ENCODE data around the gene BDP1.
"Not testable (repeated sequence)": the region's sequence is repeated elsewhere in the genome, so short reads cannot be mapped to it uniquely, and the experiment has no call there.

BDP1 gene

DNA sequence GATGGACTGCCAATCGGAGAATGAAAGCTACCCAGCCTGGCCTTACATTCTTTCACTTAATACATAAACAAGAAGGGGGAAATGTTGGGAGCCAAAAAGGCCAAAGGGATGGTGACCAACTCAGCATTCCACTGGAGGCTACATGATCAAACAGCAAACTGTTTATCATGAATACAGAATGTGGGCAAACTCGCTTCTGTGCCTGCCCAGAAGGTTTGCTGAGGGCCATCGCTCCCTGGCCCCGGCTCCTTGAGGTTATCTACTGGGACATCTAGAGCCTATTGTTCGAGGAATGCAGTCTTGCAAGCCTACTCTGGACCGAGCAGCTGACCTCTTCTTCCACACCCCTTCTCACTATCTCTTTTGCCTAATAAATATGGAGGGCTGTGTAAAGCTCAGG is 122.4 kb downstream of the BDP1 start:
- H4K91ac ChIP-seq (ENCODE audit: low read length); H2BK15ac ChIP-seq (ENCODE audit: low read depth, poor library complexity, severe bottlenecking); H3K4ac ChIP-seq (ENCODE audit: low read depth in 1 of 2, low read length in 2 of 2); H2AK5ac ChIP-seq (ENCODE audit: low read length, severe bottlenecking); H3K79me1 ChIP-seq (replicated peaks; ENCODE audit: low read length, poor library complexity, severe bottlenecking); H3K4me3 ChIP-seq (ENCODE audit: insufficient read depth in 1 of 2, low read depth in 1 of 2, low read length in 2 of 2); H3K23ac ChIP-seq (ENCODE audit: low read length in 2 of 2); H2BK12ac ChIP-seq (ENCODE audit: low read length in 2 of 2); H3K14ac ChIP-seq (ENCODE audit: low read length in 2 of 2); H3K4me1 ChIP-seq (ENCODE audit: control insufficient read depth, insufficient read depth, low read depth, low read length); H3K9ac ChIP-seq (ENCODE audit: low read length); H2BK5ac ChIP-seq (ENCODE audit: low read depth, low read length, poor library complexity, severe bottlenecking); H3K27me3 ChIP-seq (ENCODE audit: control insufficient read depth in 1 of 2, insufficient read depth in 1 of 2, low read length in 2 of 2); H2BK120ac ChIP-seq (ENCODE audit: low read depth, low read length); H2AFZ ChIP-seq (ENCODE audit: low read depth, low read length); H3K27ac ChIP-seq (ENCODE audit: low read length, poor library complexity, severe bottlenecking); H3K18ac ChIP-seq (ENCODE audit: low read depth in 1 of 2, low read length in 2 of 2); H3K9me3 ChIP-seq (ENCODE audit: control insufficient read depth, low read length); DNase-seq; H4K8ac ChIP-seq (ENCODE audit: low read length); H3K4me2 ChIP-seq (ENCODE audit: low read length, poor library complexity, severe bottlenecking): not testable (repeated sequence)
- H3K36me3 ChIP-seq (ENCODE audit: control insufficient read depth in 1 of 2, insufficient read depth in 2 of 2, low read depth in 1 of 2, low read length in 2 of 2): peaks cover 3 to 16% of the 10 kb centered on the region in 2 experiments
- 98% methylated on average over 6 of the region's 6 CpGs for WGBS

DNA sequence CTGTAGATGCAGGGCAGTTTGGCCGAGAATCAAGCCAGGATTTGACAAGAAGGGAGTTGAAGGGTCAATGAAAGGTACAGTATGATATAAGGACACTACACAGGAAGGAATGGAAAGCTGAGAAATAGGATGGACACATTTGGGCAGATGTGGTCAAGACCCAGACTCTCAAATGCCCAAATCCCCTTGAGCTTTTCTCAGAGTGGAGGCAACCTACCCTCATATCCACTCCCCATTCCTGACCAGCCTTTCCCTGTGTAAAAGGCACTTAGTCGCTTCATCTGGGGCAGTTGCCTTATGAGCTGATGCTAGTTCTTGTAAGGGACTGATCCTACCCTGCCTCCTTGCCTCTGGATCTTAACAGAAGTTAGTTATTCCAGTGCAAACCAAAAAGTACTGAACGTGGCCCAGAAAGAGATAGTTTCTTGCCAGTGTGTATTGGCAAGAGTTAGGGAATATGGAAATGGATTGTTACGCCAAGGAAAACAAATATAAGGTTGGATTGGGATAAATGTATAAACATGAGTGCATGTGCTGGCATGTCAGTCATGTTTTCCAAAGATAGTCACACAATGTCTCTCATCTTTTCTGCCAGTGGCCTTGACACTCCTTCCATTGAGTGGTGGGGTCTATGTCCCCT is 127.6 kb downstream of the BDP1 start:
- 86% methylated on average over 4 of the region's 4 CpGs for WGBS
- Histone ChIP-seq H3K27ac (ENCODE audit: low read length, poor library complexity, severe bottlenecking) (no peak overlapping the region), H3K9me3 (ENCODE audit: control insufficient read depth, low read length) (no peaks in the 10 kb centered on the region), H3K36me3 (ENCODE audit: control insufficient read depth in 1 of 2, insufficient read depth in 2 of 2, low read depth in 1 of 2, low read length in 2 of 2) (peaks cover 3 to 5% of the 10 kb centered on the region in 2 experiments), H3K4me2 (ENCODE audit: low read length, poor library complexity, severe bottlenecking) (no peak overlapping the region), H3K18ac (ENCODE audit: low read depth in 1 of 2, low read length in 2 of 2) (no peak overlapping the region), H2AFZ (ENCODE audit: low read depth, low read length) (no peak overlapping the region), H3K23ac (ENCODE audit: low read length in 2 of 2) (no peak overlapping the region), H3K14ac (ENCODE audit: low read length in 2 of 2) (no peak overlapping the region), H3K27me3 (ENCODE audit: control insufficient read depth in 1 of 2, insufficient read depth in 1 of 2, low read length in 2 of 2) (no peaks in the 10 kb centered on the region), H4K91ac (ENCODE audit: low read length) (no peak overlapping the region), H3K9ac (ENCODE audit: low read length) (no peak overlapping the region), H3K4me1 (ENCODE audit: control insufficient read depth, insufficient read depth, low read depth, low read length) (peaks cover 3% of the 10 kb centered on the region), H2BK12ac (ENCODE audit: low read length in 2 of 2) (no peak overlapping the region), H3K4me3 (ENCODE audit: insufficient read depth in 1 of 2, low read depth in 1 of 2, low read length in 2 of 2) (no peak overlapping the region), H3K4ac (ENCODE audit: low read depth in 1 of 2, low read length in 2 of 2) (no peak overlapping the region), H3K79me1 (replicated peaks; ENCODE audit: low read length, poor library complexity, severe bottlenecking) (no peaks in the 10 kb centered on the region), H4K8ac (ENCODE audit: low read length) (no peak overlapping the region), H2BK15ac (ENCODE audit: low read depth, poor library complexity, severe bottlenecking) (no peak overlapping the region), H2BK120ac (ENCODE audit: low read depth, low read length) (no peak overlapping the region), H2AK5ac (ENCODE audit: low read length, severe bottlenecking) (no peak overlapping the region), H2BK5ac (ENCODE audit: low read depth, low read length, poor library complexity, severe bottlenecking) (no peak overlapping the region)
- DNase-seq: no peak

DNA sequence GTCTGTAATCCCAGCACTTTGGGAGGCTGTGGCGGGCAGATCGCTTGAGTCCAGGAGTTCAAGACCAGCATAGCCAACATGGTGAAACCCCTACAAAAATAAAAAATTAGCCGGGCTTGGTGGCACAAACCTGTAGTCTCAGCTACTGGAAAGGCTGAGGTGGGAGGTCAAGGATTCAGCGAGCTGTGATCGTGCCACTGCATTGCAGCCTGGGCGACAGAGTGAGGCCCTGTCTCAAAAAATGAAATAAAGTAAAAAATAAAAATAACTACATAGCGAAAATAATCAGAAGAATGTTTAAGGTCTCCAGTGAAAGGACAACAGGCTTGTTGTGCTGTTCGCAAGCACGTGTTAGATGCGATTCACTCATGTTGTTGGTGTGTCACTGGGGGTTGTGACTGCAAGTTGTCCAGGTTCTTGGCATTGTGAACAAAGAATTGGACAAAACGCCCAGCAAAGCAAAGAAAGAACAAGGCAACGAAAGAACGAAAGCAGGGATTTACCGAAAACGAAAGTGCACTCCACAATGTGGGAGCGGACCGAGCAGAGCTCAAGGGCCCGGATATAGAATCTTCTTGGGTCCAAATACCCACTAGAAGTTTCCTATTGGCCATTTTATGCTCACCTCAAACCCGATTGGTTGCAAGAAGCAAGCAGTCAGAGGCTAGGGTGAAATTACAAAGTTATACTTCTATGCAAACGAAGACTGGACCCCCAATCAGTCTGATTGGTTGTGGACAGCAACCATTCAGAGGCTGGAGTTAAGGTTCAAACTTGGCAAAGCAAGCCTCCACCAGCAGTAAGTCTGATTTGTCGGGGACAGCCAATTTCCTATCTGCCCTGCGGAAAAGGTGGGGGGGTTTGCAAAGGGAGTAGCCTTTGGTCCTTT is 130.8 kb downstream of the BDP1 start:
- H3K4me3 ChIP-seq (ENCODE audit: insufficient read depth in 1 of 2, low read depth in 1 of 2, low read length in 2 of 2): peak overlapping the region; percentile 85 to 92
- H3K4ac ChIP-seq (ENCODE audit: low read depth in 1 of 2, low read length in 2 of 2): no peak overlapping the region
- H3K36me3 ChIP-seq (ENCODE audit: control insufficient read depth in 1 of 2, insufficient read depth in 2 of 2, low read depth in 1 of 2, low read length in 2 of 2): no peaks in the 10 kb centered on the region
- H2AFZ ChIP-seq (ENCODE audit: low read depth, low read length): peak overlapping the region; percentile 84
- H3K14ac ChIP-seq (ENCODE audit: low read length in 2 of 2): no peak overlapping the region
- no peak overlapping the region for H2BK120ac ChIP-seq (ENCODE audit: low read depth, low read length)
- no peak overlapping the region for H2BK15ac ChIP-seq (ENCODE audit: low read depth, poor library complexity, severe bottlenecking)
- no peaks in the 10 kb centered on the region for H3K9me3 ChIP-seq (ENCODE audit: control insufficient read depth, low read length)
- H2BK12ac ChIP-seq (ENCODE audit: low read length in 2 of 2): no peak overlapping the region
- no peak overlapping the region for H3K23ac ChIP-seq (ENCODE audit: low read length in 2 of 2)
- no peak overlapping the region for H2BK5ac ChIP-seq (ENCODE audit: low read depth, low read length, poor library complexity, severe bottlenecking)
- peaks cover 3% of the 10 kb centered on the region for H3K4me1 ChIP-seq (ENCODE audit: control insufficient read depth, insufficient read depth, low read depth, low read length)
- H3K18ac ChIP-seq (ENCODE audit: low read depth in 1 of 2, low read length in 2 of 2): peak overlapping the region in 1 of 2 experiments; percentile 80
- peak overlapping the region; percentile 98 for H4K8ac ChIP-seq (ENCODE audit: low read length)
- H3K4me2 ChIP-seq (ENCODE audit: low read length, poor library complexity, severe bottlenecking): peak overlapping the region; percentile 61
- no peak overlapping the region for H2AK5ac ChIP-seq (ENCODE audit: low read length, severe bottlenecking)
- no peaks in the 10 kb centered on the region for H3K27me3 ChIP-seq (ENCODE audit: control insufficient read depth in 1 of 2, insufficient read depth in 1 of 2, low read length in 2 of 2)
- peak overlapping the region; percentile 85 for H3K27ac ChIP-seq (ENCODE audit: low read length, poor library complexity, severe bottlenecking)
- H3K9ac ChIP-seq (ENCODE audit: low read length): peak overlapping the region; percentile 92
- peaks cover 13% of the 10 kb centered on the region for H3K79me1 ChIP-seq (replicated peaks; ENCODE audit: low read length, poor library complexity, severe bottlenecking)
- H4K91ac ChIP-seq (ENCODE audit: low read length): no peak overlapping the region
- DNase-seq: no peak
- WGBS: 88% methylated on average over 18 of the region's 22 CpGs

Data from mesenchymal stem cell (in vitro differentiated cells and primary cell).